Activated naive CD8-positive, alpha-beta T cell treated with anti-CD3 and anti-CD28 coated beads for 36 hours (primary cell): ENCODE results near the gene IQCN. TPM values are rescaled to one million over a fixed set of nuclear protein-coding genes. Genes with fewer than 3 reads are reported as not detected.

Source experiments
- DNase-seq: peaks from one replicate; pipeline ENCODE4 v3.0.0; 2021
- H3K27ac Mint-ChIP-seq: one replicate; pipeline ENCODE4 v1.8.0; 2022; ENCODE audit warnings: mild to moderate bottlenecking, moderate library complexity, mixed read lengths
- H3K27me3 Mint-ChIP-seq: one replicate; pipeline ENCODE4 v1.8.0; 2022; ENCODE audit warnings: mild to moderate bottlenecking, mixed read lengths
- H3K36me3 Mint-ChIP-seq: one replicate; pipeline ENCODE4 v1.8.0; 2021; ENCODE audit warnings: mild to moderate bottlenecking, mixed read lengths
- H3K4me1 Mint-ChIP-seq: one replicate; pipeline ENCODE4 v1.8.0; 2021; ENCODE audit warnings: mixed read lengths
- H3K4me3 Mint-ChIP-seq: one replicate; pipeline ENCODE4 v1.8.0; 2022; ENCODE audit warnings: mild to moderate bottlenecking, moderate library complexity, mixed read lengths
- H3K9me3 Mint-ChIP-seq: one replicate; pipeline ENCODE4 v1.8.0; 2022; ENCODE audit warnings: mixed read lengths
- total RNA-seq, 2 experiments: library from RNA; stranded (reverse); gene quantifications; one replicate each; pipeline ENCODE4 v1.2.3, GENCODE V29; 2021

Gene IQCN
- total RNA-seq, 2 experiments from 2014 or later, result 0.29 to 0.32 TPM

DNA sequence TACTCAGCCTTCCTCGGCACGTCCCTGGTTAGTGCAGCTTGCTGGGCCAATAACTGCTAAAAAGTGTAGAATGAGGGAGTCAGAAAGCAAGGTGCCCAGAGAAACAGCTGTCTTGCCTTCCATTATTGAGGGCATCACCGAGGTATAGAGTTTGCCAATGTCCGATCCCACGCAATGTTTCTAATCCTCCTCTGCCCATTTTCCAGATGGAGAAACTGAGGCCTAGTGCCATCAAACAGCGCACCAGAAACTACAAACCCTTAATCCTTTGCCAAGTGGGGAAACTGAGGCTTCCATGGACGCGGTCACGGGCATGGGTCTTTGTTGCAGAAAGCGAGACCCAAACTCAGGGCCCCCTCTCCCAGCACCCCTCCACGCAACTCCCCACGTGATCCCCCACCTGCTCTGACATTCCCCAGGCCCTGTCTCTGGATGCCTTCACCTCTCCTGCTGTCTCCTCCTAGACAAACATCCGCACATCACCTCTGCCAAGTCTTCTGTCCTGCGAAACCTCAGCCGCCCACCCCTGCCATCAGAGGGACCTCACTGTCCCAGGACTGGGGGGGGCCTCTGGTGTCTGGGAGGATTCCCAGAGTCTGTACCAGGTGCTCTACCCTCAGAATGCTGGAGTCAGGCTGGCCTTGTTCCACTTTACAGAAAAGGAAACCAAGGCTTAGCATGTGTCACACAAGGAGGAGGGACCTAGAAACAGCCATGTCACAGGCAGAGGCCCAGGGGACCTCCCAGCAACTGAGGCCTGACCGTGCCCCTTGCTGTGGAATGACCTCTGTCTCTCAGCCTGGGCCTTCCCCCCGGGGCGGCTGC is 47.1 kb downstream of the IQCN start:
- Mint-ChIP-seq H3K4me3 (no peak overlapping the region), H3K27ac (no peak overlapping the region)

DNA sequence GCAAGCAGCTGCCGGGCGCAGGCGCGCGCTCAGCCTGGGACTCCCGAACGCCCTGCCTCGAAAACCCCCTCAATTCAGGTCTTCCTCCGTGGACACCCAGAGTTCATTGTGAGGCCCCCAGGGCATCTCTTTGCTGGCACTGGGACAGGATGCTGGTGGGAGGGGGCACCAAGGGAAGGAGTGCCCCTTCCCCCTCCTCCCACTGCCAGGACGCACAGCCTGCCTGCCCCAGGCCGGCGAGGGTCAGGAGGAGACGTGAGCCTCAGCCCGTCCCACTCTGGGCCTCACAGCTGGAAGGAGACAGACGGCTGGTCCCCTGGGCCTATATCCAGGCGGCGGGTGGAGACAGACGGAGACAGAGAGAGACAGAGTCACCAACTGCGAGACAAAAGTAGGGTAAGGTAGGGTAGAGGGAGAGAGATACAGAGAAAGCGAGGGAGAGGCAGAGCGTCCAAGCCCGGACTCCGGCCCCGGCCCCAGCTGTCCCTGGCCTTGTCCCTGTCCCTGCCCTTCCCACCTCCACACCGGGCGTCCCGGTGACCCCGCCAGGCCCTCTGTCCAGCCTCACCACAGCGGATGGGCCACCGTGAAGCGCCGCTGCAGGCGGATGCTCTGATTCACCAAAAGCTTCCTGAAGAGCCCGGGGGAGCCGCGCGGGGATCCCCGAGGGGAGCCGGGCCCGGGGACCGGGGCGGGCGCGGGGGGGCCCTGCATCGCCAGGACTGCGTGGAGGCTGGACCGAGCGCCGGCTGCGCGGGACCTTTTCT is 48.4 kb downstream of the IQCN start, which contains the start of gene PDE4C:
Gene PDE4C (minus strand): TSS at position 737 of the 767 bp plus-strand sequence. CDS start 23 bp downstream, at position 714.
- Mint-ChIP-seq H3K4me1 (peaks cover 18% of the 10 kb centered on the region), H3K27ac (no peak within 1 kb of the TSS), H3K36me3 (no peaks in the 10 kb centered on the region), H3K9me3 (no peaks in the 10 kb centered on the region), H3K4me3 (no peak within 1 kb of the TSS), H3K27me3 (peaks cover 87% of the 10 kb centered on the region)
- no peak for DNase-seq

More for the DNA sequence above, 47.1 kb downstream of the IQCN start:
- Mint-ChIP-seq H3K9me3 (no peaks in the 10 kb centered on the region), H3K36me3 (no peaks in the 10 kb centered on the region), H3K27me3 (peaks cover 85% of the 10 kb centered on the region), H3K4me1 (peaks cover 24% of the 10 kb centered on the region)
- DNase-seq, result no peak

DNA sequence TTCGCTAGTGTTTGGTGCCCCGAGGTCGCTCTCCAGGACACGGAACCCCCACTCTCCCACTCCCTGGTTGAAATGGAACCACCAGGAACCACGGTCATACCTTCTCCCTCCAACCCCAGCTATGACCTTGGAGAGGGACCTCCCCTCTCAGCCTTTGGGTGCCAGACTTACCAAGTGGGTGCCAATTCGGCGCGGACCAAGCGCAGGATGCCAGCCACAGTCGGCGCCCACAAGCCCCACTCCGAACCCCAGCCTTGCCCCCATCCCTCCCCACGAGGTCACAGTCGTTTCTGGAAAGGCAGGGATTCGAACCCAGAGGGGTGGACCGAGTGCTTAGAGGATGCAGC is 48.9 kb downstream of the IQCN start:
- Mint-ChIP-seq H3K27ac (no peak overlapping the region), H3K27me3 (peaks cover 87% of the 10 kb centered on the region), H3K4me3 (no peak overlapping the region), H3K4me1 (peaks cover 15% of the 10 kb centered on the region), H3K9me3 (no peaks in the 10 kb centered on the region), H3K36me3 (no peaks in the 10 kb centered on the region)
- no peak for DNase-seq

DNA sequence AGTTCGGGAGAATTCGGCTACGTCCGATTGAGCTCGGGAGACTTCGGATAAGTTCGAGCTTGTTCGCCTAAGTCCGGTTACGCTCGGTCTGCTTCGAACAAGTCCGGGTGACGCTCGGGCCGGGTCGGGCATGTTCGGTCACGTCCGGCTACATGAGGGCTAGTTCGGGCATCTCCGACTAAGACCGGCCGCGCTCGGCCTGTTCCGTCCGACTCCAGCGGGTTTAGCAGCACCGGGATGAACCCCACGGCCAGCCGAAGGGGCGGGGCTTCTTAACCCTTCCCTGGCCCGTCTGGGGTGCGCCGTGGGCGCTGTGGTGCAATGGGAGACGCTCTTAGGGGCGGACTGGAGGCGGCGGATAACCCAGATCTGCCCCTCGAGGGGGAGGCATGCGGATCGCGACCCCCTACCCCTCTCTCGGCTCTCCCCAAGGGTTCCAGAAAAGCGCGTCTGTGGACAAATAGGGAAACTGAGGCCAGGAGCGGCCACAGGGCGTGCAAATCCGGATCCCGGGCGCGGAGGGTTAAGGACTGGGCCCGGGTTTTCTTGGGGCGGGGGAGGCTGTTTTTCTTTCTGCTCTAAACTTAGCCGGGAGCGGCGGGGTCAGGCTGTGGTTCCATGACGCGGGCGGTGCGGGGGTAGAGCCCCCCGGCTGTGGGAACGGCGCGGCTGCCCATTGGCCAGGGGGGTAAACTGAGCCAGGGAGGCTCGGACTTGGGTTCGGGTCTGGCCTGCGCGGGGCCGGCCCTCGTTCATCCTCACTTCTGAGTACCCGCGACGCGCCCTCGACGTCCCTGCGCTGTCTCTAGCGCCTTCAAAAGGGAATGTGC is 49.5 kb downstream of the IQCN start:
- no peak overlapping the region for H3K27ac Mint-ChIP-seq
- DNase-seq, result peak; percentile 93
- H3K27me3 Mint-ChIP-seq, result peaks cover 85% of the 10 kb centered on the region
- H3K4me3 Mint-ChIP-seq, result peak overlapping the region; percentile 79
- no peaks in the 10 kb centered on the region for H3K9me3 Mint-ChIP-seq
- no peaks in the 10 kb centered on the region for H3K36me3 Mint-ChIP-seq
- peaks cover 15% of the 10 kb centered on the region for H3K4me1 Mint-ChIP-seq

DNA sequence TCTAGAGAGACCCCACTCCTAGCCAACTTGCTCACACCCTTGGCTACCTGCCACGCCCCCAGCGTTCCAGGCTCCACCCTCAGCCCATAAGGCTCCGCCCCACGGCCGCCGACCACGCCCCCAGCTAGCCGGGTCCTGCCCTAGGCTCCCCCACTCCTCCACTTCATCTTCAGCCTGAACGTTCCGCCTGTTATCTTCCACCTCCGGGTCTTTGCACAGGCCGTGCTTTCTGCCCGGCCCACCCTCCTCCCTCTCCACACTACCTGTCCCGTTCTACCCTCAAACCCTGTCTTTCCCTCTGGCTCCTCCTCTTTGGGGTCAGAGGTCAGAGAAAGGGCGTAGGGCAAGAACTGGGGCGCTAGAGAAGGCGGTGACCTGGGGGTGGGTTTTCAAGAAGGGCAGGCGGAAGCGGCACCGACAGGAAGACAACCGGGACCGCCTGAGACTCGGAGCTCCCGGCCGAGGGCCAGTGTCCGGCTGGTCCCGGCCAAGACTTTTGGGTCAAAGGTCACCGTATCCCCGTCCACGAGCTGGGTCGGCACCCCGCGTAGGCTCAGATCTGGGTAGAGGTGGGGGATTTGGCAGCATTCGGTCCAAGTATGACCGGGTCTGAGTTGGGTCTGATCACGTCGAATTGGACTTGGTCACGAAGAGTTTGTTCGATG is 50.3 kb downstream of the IQCN start:
- Mint-ChIP-seq H3K36me3 (no peaks in the 10 kb centered on the region), H3K4me3 (peak overlapping the region; percentile 79), H3K9me3 (no peaks in the 10 kb centered on the region), H3K4me1 (peaks cover 15% of the 10 kb centered on the region), H3K27ac (no peak overlapping the region), H3K27me3 (peaks cover 80% of the 10 kb centered on the region)
- peak; percentile 54 for DNase-seq

DNA sequence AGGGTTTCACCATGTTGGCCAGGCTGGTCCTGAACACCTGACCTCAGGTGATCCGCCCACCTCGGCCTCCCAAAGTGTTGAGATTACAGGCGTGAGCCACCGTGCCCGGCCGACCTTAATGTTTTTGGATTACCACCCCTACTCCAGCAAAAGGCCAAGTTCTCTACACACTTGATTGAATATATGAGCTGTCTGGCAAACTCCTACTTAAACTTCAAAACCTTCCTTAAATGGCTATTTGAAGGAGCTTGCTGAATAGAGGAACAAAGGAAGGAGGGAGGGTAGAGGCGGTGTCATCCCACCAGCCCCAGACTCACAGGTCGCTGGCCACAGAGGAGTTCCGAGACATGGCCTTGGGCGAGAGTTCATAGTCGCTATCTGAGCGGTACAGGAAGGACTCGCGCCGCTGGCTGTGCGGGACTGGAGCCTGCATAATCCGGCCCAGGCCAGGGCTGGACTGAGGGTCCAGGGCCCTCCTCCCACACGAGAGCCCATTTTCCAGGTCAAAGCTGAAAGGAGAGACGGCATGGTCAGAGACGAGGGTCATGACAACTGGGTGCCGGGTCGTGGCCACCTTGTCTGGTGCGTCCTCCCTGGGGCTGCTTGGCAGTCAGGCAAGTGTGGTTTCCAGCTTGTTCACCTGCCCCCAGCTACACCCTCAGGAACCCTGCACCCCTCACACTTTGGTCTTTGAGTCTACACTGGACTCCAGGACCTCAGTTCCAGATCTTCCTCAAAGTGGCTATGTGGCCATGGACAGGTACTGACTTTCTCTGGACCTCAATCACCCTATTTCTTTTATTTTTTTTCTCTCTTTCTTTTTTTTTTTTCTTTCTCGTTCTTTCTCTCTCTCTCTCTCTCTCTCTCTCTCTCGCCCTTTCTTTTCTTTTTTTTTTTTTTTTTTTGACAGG is 52.2 kb downstream of the IQCN start:
- Mint-ChIP-seq H3K9me3 (no peaks in the 10 kb centered on the region), H3K27me3 (peaks cover 68% of the 10 kb centered on the region), H3K4me3 (no peak overlapping the region)

DNA sequence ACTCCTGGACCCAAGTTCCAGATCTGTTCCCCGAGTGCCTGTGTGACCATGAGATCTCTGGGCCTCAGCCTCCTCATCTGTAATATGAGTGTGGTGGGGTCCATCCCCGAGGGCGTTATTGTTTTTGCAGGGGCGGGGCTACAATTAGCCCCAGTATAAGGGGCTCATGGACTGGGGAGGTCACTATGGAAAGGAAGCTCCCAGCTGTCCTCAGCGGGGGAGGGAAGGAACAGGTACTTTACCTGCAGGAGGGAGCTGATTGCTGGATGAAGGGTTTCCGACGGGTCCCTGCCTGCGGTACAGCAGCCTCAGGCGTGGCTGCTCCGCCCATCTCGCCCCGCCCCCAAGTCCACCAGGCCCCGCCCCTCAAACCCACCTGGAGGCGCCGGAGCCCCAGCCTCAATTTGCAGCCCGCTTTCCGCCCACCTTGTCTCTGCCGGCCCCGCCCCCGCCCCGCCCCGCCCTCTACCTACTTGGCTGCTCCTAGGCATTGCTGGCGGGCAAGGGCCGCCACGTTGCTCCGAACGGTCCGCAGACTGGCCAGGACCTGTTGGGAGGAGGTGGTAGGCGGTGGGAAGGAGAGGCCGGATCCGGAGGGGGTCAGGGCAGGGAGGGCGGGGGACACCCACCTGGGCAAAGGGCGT is 53.5 kb downstream of the IQCN start:
- DNase-seq, result no peak
- Mint-ChIP-seq H3K9me3 (no peaks in the 10 kb centered on the region), H3K27ac (no peak overlapping the region), H3K4me1 (peaks cover 13% of the 10 kb centered on the region), H3K4me3 (no peak overlapping the region), H3K36me3 (no peaks in the 10 kb centered on the region), H3K27me3 (peaks cover 57% of the 10 kb centered on the region)

More for the DNA sequence above, 52.2 kb downstream of the IQCN start:
- peaks cover 15% of the 10 kb centered on the region for H3K4me1 Mint-ChIP-seq
- no peak overlapping the region for H3K27ac Mint-ChIP-seq
- no peak for DNase-seq
- no peaks in the 10 kb centered on the region for H3K36me3 Mint-ChIP-seq

DNA sequence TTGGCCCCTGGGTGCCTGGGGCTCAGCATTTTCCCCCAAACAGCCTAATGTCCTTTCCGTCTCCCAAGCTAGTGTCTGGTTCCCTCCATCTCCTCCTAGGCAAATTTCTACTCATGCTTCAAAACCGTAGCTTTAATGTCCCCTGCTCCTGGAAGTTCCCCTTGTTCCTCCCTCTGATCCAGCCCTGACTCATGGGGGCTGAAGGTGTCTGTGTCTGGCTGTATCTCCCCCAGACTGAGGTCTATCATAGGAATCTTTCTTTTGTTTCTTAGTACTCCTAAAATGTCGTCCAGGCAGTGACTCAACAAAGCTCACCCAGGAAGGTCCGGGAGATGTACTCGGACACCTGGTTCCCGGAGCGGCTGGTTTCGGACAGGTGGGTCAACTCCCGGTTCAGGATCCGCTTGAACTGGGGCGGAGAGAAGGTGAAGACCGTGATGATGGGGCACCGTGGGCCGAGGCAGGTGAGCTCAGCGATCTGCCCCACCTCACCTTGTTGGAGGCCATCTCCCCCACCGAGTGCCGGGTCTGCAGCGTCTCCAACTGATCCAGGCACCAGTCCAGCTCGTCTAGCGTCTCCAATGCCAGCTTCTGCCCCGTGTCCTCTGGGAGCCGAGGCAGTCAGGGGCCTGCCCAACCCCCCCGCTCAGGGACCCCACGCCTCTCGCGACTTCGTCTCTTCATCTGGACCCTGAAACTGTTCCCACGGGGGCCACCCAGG is 54.2 kb downstream of the IQCN start:
- no peak for DNase-seq
- Mint-ChIP-seq H3K27ac (no peak overlapping the region), H3K27me3 (peaks cover 50% of the 10 kb centered on the region), H3K4me3 (no peak overlapping the region), H3K36me3 (no peaks in the 10 kb centered on the region), H3K9me3 (no peaks in the 10 kb centered on the region), H3K4me1 (peaks cover 8% of the 10 kb centered on the region)

DNA sequence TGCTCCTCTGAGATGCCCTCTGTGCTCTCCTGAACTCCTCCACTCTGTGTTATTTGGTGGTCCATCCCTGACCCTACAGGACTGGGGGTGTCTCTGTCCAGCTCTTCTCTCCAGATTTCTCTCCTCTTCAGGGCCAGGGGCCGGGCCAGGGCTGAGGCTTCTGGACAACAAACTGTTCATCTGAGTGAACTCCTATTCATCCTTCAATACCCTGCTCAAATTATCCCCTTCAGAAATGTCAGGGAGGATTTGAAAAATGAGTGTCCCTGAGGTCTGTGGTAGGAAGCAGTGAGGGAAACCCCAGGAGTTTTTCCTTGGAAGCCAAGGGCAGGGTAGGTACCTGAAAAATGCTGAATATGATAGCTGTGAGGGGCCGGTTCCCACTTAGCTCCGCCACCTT is 55.7 kb downstream of the IQCN start:
- Mint-ChIP-seq H3K27ac (no peak overlapping the region), H3K4me1 (no peaks in the 10 kb centered on the region), H3K27me3 (peaks cover 36% of the 10 kb centered on the region), H3K4me3 (no peak overlapping the region), H3K9me3 (no peaks in the 10 kb centered on the region), H3K36me3 (no peaks in the 10 kb centered on the region)
- DNase-seq, result no peak

DNA sequence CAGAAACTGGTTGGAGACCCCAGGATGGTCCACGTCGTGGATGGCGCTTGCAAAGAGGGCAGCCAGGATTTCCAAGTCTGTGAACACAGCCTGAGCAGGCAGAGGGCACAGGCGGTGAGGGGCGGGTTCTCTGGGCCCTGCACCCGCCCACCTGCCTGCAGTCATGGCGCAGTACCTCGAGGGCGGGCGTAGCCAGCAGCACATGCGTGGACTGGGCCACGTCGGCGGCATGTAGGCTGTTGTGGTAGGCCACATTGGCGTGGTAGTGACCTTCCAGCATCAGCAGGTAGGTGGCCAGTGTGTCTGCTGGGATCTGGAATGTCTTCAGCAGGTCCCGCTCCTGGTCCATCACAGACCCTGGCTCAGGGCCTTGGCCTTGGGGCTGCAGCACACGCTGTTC is 56.1 kb downstream of the IQCN start:
- Mint-ChIP-seq H3K9me3 (no peaks in the 10 kb centered on the region), H3K36me3 (no peaks in the 10 kb centered on the region), H3K4me3 (no peak overlapping the region)

DNA sequence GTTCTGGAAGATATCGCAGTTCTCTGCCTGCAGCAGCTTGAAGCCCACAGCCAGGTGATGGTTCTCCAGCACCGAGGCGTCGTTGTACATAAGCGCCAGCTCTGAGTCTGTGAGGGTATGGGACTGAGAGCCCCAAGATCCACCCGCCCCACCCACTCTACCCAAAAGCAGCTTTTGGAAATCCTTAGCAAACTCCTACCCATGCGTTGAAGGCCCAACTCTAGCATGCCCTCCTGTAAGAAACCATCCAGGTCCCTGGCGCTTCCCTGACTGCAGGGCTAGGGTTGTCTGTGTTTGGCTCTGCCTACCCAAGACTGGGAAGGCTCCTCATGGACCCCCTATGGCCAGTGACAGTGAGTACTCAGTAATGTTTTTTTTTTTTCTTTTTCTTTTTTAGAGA is 57.5 kb downstream of the IQCN start:
- Mint-ChIP-seq H3K36me3 (no peaks in the 10 kb centered on the region), H3K4me3 (no peak overlapping the region), H3K27me3 (peaks cover 19% of the 10 kb centered on the region), H3K4me1 (no peaks in the 10 kb centered on the region), H3K9me3 (no peaks in the 10 kb centered on the region), H3K27ac (no peak overlapping the region)
- DNase-seq, result no peak

More for the DNA sequence above, 56.1 kb downstream of the IQCN start:
- peaks cover 31% of the 10 kb centered on the region for H3K27me3 Mint-ChIP-seq
- no peaks in the 10 kb centered on the region for H3K4me1 Mint-ChIP-seq
- DNase-seq, result no peak
- no peak overlapping the region for H3K27ac Mint-ChIP-seq

DNA sequence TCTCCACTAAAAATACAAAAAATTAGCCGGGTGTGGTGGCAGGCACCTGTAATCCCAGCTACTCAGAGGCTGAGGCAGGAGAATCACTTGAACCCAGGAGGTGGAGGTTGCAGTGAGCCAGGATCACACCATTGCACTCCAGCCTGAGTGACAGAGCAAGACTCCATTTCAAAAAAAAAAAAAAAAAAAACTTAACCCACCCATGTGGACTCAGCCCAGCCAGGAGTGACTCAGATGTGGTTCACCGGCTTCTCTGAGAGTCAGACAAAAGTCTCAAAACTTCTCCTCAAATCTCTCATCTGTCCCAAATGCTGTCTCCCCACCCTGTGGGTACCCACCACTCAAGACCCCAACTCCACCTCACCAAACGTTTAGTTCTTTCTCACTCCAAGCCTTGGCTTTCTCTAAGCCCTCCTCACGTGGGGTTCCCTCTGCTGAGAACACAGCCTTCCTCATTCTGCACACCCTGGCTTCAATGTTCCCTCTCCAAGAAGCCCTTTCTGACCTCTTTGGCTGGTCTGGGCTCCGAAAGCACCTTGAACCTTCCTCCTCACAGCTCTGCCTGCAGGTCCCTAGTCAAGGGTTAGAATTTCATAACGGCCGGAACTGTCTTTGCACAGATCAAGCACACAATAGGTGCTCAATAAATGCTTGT is 59.3 kb downstream of the IQCN start:
- DNase-seq, result no peak
- no peak overlapping the region for H3K27ac Mint-ChIP-seq

More for the DNA sequence above, 59.3 kb downstream of the IQCN start:
- H3K27me3 Mint-ChIP-seq, result peaks cover 8% of the 10 kb centered on the region
- no peaks in the 10 kb centered on the region for H3K4me1 Mint-ChIP-seq
- no peaks in the 10 kb centered on the region for H3K36me3 Mint-ChIP-seq
- H3K9me3 Mint-ChIP-seq, result no peaks in the 10 kb centered on the region
- no peak overlapping the region for H3K4me3 Mint-ChIP-seq
